Natural killer cell (primary cell): ENCODE measurements around the gene SCLY. TPM values are rescaled to one million over a fixed set of nuclear protein-coding genes. Genes with fewer than 3 reads are reported as not detected.

Source experiments
- ATAC-seq, 3 donors: fragments of 150-1000 bp in 2 of 3; fragments of 200-7000 bp in 1 of 3; cut with Tn5 transposase; 1 replicate in 1 of 3; 2 replicates in 2 of 3; pipeline ENCODE4 v1.10.0; 2021; ENCODE audit warnings: mild to moderate bottlenecking in 2 of 3, moderate library complexity in 2 of 3
- DNase-seq, 2 donors: peaks; one replicate each; pipeline versions ENCODE4 v3.0.0 to v3.0.0-alpha.2; 2013 to 2021; ENCODE audit warnings: mixed read lengths in 1 of 2
- H3K27ac ChIP-seq: one replicate; pipeline ENCODE4 v1.5.1; 2013; ENCODE audit warnings: mild to moderate bottlenecking, low read length
- H3K27me3 ChIP-seq: one replicate; pipeline ENCODE4 v1.6.1; 2013; ENCODE audit warnings: low read length; ENCODE audit not compliant: control insufficient read depth, insufficient read depth
- H3K36me3 ChIP-seq: one replicate; pipeline ENCODE4 v1.6.1; 2013; ENCODE audit warnings: low read length; ENCODE audit not compliant: control insufficient read depth, insufficient read depth
- H3K4me1 ChIP-seq: one replicate; pipeline ENCODE4 v1.6.1; 2013; ENCODE audit warnings: low read length; ENCODE audit not compliant: control insufficient read depth, insufficient read depth
- H3K4me3 ChIP-seq: one replicate; pipeline ENCODE4 v1.5.1; 2013; ENCODE audit warnings: low read length
- H3K9me3 ChIP-seq: one replicate; pipeline ENCODE4 v1.6.1; 2013; ENCODE audit warnings: low read length; ENCODE audit not compliant: control insufficient read depth, insufficient read depth
- H3K27ac Mint-ChIP-seq, 2 donors: one replicate each; pipeline ENCODE4 v1.8.0; 2022; ENCODE audit warnings: mild to moderate bottlenecking in 2 of 2, mixed read lengths in 2 of 2, moderate library complexity in 1 of 2
- H3K27me3 Mint-ChIP-seq, 2 donors: one replicate each; pipeline ENCODE4 v1.8.0; 2022; ENCODE audit warnings: low read depth in 2 of 2, mixed read lengths in 2 of 2
- H3K36me3 Mint-ChIP-seq: one replicate; pipeline ENCODE4 v1.8.0; 2022; ENCODE audit warnings: mixed read lengths
- H3K4me1 Mint-ChIP-seq, 2 donors: one replicate each; pipeline ENCODE4 v1.8.0; 2022; ENCODE audit warnings: mixed read lengths in 2 of 2
- H3K4me3 Mint-ChIP-seq: one replicate; pipeline ENCODE4 v1.8.0; 2022; ENCODE audit warnings: mild to moderate bottlenecking, moderate library complexity, mixed read lengths
- H3K9me3 Mint-ChIP-seq, 2 donors: one replicate each; pipeline ENCODE4 v1.8.0; 2022; ENCODE audit warnings: mixed read lengths in 2 of 2
- CTCF ChIP-seq: fragments of 200-600 bp; IDR thresholded peaks from one replicate; pipeline ENCODE4 v1.8.0; 2022; ENCODE audit warnings: antibody characterized with exemption
- WGBS: methylation state at CpG from one replicate; pipeline ENCODE4 v1.1.7; 2013; ENCODE audit warnings: missing lambda C conversion rate; ENCODE audit not compliant: insufficient coverage; 5-methylcytosine and 5-hydroxymethylcytosine counted together
- intact Hi-C: fragments of 100-400 bp; cut with micrococcal nuclease; formaldehyde crosslinking; loops from one replicate; pipeline ENCODE4 v1.14.2; 2022
- total RNA-seq, 4 donors: library from RNA; stranded (reverse); fragments of 120-200 nt in 1 of 4; gene quantifications; one replicate each; pipeline versions ENCODE4 v1.2.3 to v1.2.4, GENCODE V29; 2013 to 2022

SCLY gene
- total RNA-seq, 3 donors from 2014 or later (not counting 1 experiment from before 2014, with no cell fraction given): 16.3 to 24.6 (median 20.1) TPM

- no peak overlapping the region for H3K27ac Mint-ChIP-seq
- no peaks in the 10 kb centered on the region for H3K4me1 Mint-ChIP-seq
- Histone ChIP-seq H3K4me3 (no peak overlapping the region), H3K4me1 (peaks cover 5% of the 10 kb centered on the region), H3K27me3 (no peaks in the 10 kb centered on the region), H3K9me3 (no peaks in the 10 kb centered on the region), H3K27ac (no peak overlapping the region), H3K36me3 (no peaks in the 10 kb centered on the region)
- DNase-seq: no peak
- TF ChIP-seq CTCF: no peak
- WGBS: 87% methylated on average over 28 of the region's 28 CpGs
- intact Hi-C loops: no loop called here
- H3K4me3 Mint-ChIP-seq: no peak overlapping the region
- no peak for ATAC-seq
- H3K36me3 Mint-ChIP-seq: no peaks in the 10 kb centered on the region
- no peaks in the 10 kb centered on the region for H3K9me3 Mint-ChIP-seq
- H3K27me3 Mint-ChIP-seq: no peaks in the 10 kb centered on the region
Measured at GRCh38 chr2:238130111-238130695, 69.4 kb downstream of the SCLY start.

- intact Hi-C loops: no loop called here
- H3K4me1 Mint-ChIP-seq: no peaks in the 10 kb centered on the region
- H3K27ac ChIP-seq: no peak overlapping the region
- H3K4me3 ChIP-seq: no peak overlapping the region
- DNase-seq (no peak), ATAC-seq (no peak)
- H3K4me3 Mint-ChIP-seq: no peak overlapping the region
- H3K9me3 Mint-ChIP-seq: no peaks in the 10 kb centered on the region
- no peaks in the 10 kb centered on the region for H3K36me3 Mint-ChIP-seq
- no peaks in the 10 kb centered on the region for H3K27me3 ChIP-seq
- peaks cover 5% of the 10 kb centered on the region for H3K4me1 ChIP-seq
- H3K27ac Mint-ChIP-seq: no peak overlapping the region
- no peak for TF ChIP-seq CTCF
- H3K36me3 ChIP-seq: no peaks in the 10 kb centered on the region
- H3K9me3 ChIP-seq: no peaks in the 10 kb centered on the region
- 93% methylated on average over 68 of the region's 68 CpGs for WGBS
- no peaks in the 10 kb centered on the region for H3K27me3 Mint-ChIP-seq
Measured at GRCh38 chr2:238130696-238131628, 70.2 kb downstream of the SCLY start.

- WGBS: 90% methylated on average over 14 of the region's 14 CpGs
- Histone ChIP-seq H3K27me3 (no peaks in the 10 kb centered on the region), H3K27ac (no peak overlapping the region), H3K9me3 (no peaks in the 10 kb centered on the region), H3K4me3 (no peak overlapping the region), H3K36me3 (no peaks in the 10 kb centered on the region), H3K4me1 (peaks cover 5% of the 10 kb centered on the region)
- DNase-seq: no peak
- Mint-ChIP-seq H3K27me3 (no peaks in the 10 kb centered on the region), H3K4me3 (no peak overlapping the region), H3K27ac (no peak overlapping the region), H3K9me3 (no peaks in the 10 kb centered on the region), H3K4me1 (no peaks in the 10 kb centered on the region), H3K36me3 (no peaks in the 10 kb centered on the region)
- no peak for TF ChIP-seq CTCF
- no peak for ATAC-seq
- intact Hi-C loops: no loop called here
Measured at GRCh38 chr2:238131761-238132462, 71.1 kb downstream of the SCLY start.
